ENCODE data around the gene MAPK1.

- TF ChIP-seq GATA3 (IDR thresholded peaks at IDR 0.05; ENCODE audit: low read depth, low read length) (no peak), GATA2 (IDR thresholded peaks at IDR 0.05; ENCODE audit: low read depth, low read length) (no peak)
These were observed 40.4 kb upstream of the MAPK1 start for GRCh38 chr22:21907638-21908522.

Measured in SH-SY5Y (cell line).